Liver (tissue), 9 donors: ENCODE data around the gene TNIP1. TPM values are rescaled to one million over a fixed set of nuclear protein-coding genes. Genes with fewer than 3 reads are reported as not detected.

ENCODE experiments used
- DNase-seq: peaks from one replicate; pipeline ENCODE4 v3.0.0-alpha.2; 2017; ENCODE audit warnings: low spot score
- H3K27ac ChIP-seq, 2 donors: one replicate each; pipeline ENCODE4 v1.7.0; 2013; ENCODE audit warnings: inconsistent platforms in 2 of 2, low read length in 2 of 2, control low read depth in 1 of 2, low read depth in 1 of 2, mild to moderate bottlenecking in 1 of 2
- H3K27me3 ChIP-seq, 4 donors: one replicate each; pipeline versions ENCODE4 v1.6.1 to v1.7.0; 2013; ENCODE audit warnings: low read length in 3 of 4, inconsistent platforms in 1 of 4, mild to moderate bottlenecking in 1 of 4, moderate library complexity in 1 of 4; ENCODE audit not compliant: control insufficient read depth in 4 of 4, insufficient read depth in 4 of 4
- H3K36me3 ChIP-seq, 4 donors: one replicate each; pipeline versions ENCODE4 v1.6.1 to v1.7.0; 2013; ENCODE audit warnings: low read length in 3 of 4, mild to moderate bottlenecking in 3 of 4, low read depth in 1 of 4, moderate library complexity in 1 of 4; ENCODE audit not compliant: control insufficient read depth in 4 of 4, insufficient read depth in 3 of 4
- H3K4me1 ChIP-seq, 4 donors: one replicate each; pipeline versions ENCODE4 v1.6.1 to v1.7.0; 2013; ENCODE audit warnings: low read length in 3 of 4, mild to moderate bottlenecking in 3 of 4, moderate library complexity in 1 of 4; ENCODE audit not compliant: control insufficient read depth in 4 of 4, insufficient read depth in 4 of 4
- H3K4me3 ChIP-seq, 3 donors: one replicate each; pipeline versions ENCODE4 v1.6.1 to v1.7.0; 2013; ENCODE audit warnings: low read length in 3 of 3, control low read depth in 1 of 3, low read depth in 1 of 3, mild to moderate bottlenecking in 1 of 3
- H3K9ac ChIP-seq, 2 donors: one replicate each; pipeline ENCODE4 v1.7.0; 2013; ENCODE audit warnings: low read length in 2 of 2, mild to moderate bottlenecking in 2 of 2, moderate library complexity in 2 of 2, control low read depth in 1 of 2, low read depth in 1 of 2
- H3K9me3 ChIP-seq, 4 donors: one replicate each; pipeline versions ENCODE4 v1.6.1 to v1.7.0; 2013; ENCODE audit warnings: low read length in 3 of 4; ENCODE audit not compliant: control insufficient read depth in 4 of 4
- CTCF ChIP-seq: fragments of 150-350 bp; IDR thresholded peaks from 2 replicates; pipeline ENCODE4 v1.5.1; 2017; ENCODE audit warnings: improper control_type of control experiment, low read depth, low read length; ENCODE audit not compliant: missing input control
- EGR1 ChIP-seq, 2 donors: IDR thresholded peaks; 2 replicates each; pipeline ENCODE4 v1.6.1; 2016 to 2018; ENCODE audit warnings: antibody characterized with exemption in 2 of 2, low read depth in 2 of 2
- FOXA1 ChIP-seq: IDR thresholded peaks from 2 replicates; pipeline ENCODE4 v1.6.1; 2016; ENCODE audit warnings: antibody characterized with exemption
- FOXA2 ChIP-seq: IDR thresholded peaks from 2 replicates; pipeline ENCODE4 v1.6.1; 2016; ENCODE audit warnings: antibody characterized with exemption
- GABPA ChIP-seq, 2 donors: IDR thresholded peaks in 1 of 2; conservative IDR thresholded peaks in 1 of 2; 2 replicates each; pipeline ENCODE4 v1.6.1; 2016; ENCODE audit warnings: antibody characterized with exemption in 2 of 2, mild to moderate bottlenecking in 1 of 2, moderate library complexity in 1 of 2
- HNF4A ChIP-seq, 2 donors: conservative IDR thresholded peaks; 2 replicates each; pipeline ENCODE4 v1.6.1; 2016; ENCODE audit warnings: antibody characterized with exemption in 2 of 2, mild to moderate bottlenecking in 2 of 2
- HNF4G ChIP-seq: IDR thresholded peaks from 2 replicates; pipeline ENCODE4 v1.6.1; 2016; ENCODE audit warnings: antibody characterized with exemption
- MAX ChIP-seq: IDR thresholded peaks from 2 replicates; pipeline ENCODE4 v1.6.1; 2016; ENCODE audit warnings: antibody characterized with exemption
- NR2F2 ChIP-seq: IDR thresholded peaks from 2 replicates; pipeline ENCODE4 v1.6.1; 2016; ENCODE audit warnings: antibody characterized with exemption
- RAD21 ChIP-seq, 2 donors: IDR thresholded peaks; 2 replicates each; pipeline ENCODE4 v1.6.1; 2016; ENCODE audit warnings: antibody characterized with exemption in 2 of 2, mild to moderate bottlenecking in 2 of 2
- REST ChIP-seq: IDR thresholded peaks from 2 replicates; pipeline ENCODE4 v1.6.1; 2016; ENCODE audit warnings: antibody characterized with exemption, mild to moderate bottlenecking
- RXRA ChIP-seq, 2 donors: IDR thresholded peaks; 2 replicates each; pipeline ENCODE4 v1.6.1; 2017 to 2018; ENCODE audit warnings: antibody characterized with exemption in 2 of 2, mild to moderate bottlenecking in 1 of 2
- SP1 ChIP-seq: IDR thresholded peaks from 2 replicates; pipeline ENCODE4 v1.6.1; 2018; ENCODE audit warnings: antibody characterized with exemption, mild to moderate bottlenecking
- TAF1 ChIP-seq: conservative IDR thresholded peaks from 2 replicates; pipeline ENCODE4 v1.6.1; 2016; ENCODE audit warnings: antibody characterized with exemption, mild to moderate bottlenecking
- YY1 ChIP-seq: IDR thresholded peaks from 2 replicates; pipeline ENCODE4 v1.6.1; 2016; ENCODE audit warnings: antibody characterized with exemption, mild to moderate bottlenecking
- ZBTB33 ChIP-seq: IDR thresholded peaks from 2 replicates; pipeline ENCODE4 v1.6.1; 2016; ENCODE audit warnings: antibody characterized with exemption
- WGBS: extraction: QIAGEN DNeasy Blood & Tissue Kit; methylation state at CpG from one replicate; pipeline ENCODE4 v1.1.7; 2013; 5-methylcytosine and 5-hydroxymethylcytosine counted together
- polyA plus RNA-seq, 2 donors: library from polyadenylated mRNA; stranded (reverse) in 1 of 2; unstranded in 1 of 2; fragments of 200-250 nt in 1 of 2; fragments of >200 nt in 1 of 2; fragmentation: Nextera tagmentation in 1 of 2; extraction: Ambion mirVana in 1 of 2; gene quantifications; one replicate each; pipeline versions ENCODE4 v1.2.1 to v1.2.3, GENCODE V29; 2013 to 2015
- total RNA-seq, 2 donors: library from RNA; depleted of rRNA; stranded (reverse); fragments of >200 nt; gene quantifications; one replicate each; pipeline ENCODE4 v1.2.3, GENCODE V29; 2014
- donor health status: healthy.
- donor health status: healthy.
- donor health status: healthy.
- donor health status: healthy.
- donor health status: healthy.

TNIP1 gene
- total and polyA plus RNA-seq, 4 donors, result 33.2 to 101 (median 48.0) TPM

GRCh38 chr5:151089726-151090125 is 8.9 kb upstream of the TNIP1 start:
- Histone ChIP-seq H3K9ac (no peak overlapping the region), H3K4me3 (no peak overlapping the region), H3K36me3 (no peaks in the 10 kb centered on the region), H3K4me1 (peaks cover 17 to 36% (median 29%) of the 10 kb centered on the region in 4 donors), H3K27ac (no peak overlapping the region), H3K27me3 (no peaks in the 10 kb centered on the region), H3K9me3 (no peaks in the 10 kb centered on the region)
- no peak for DNase-seq
- TF ChIP-seq YY1, result no peak
- TF ChIP-seq RAD21 (IDR thresholded peaks at IDR 0.05), result no peak
- TF ChIP-seq CTCF, result no peak
- TF ChIP-seq FOXA1, result no peak
- no peak for TF ChIP-seq FOXA2
- no peak for TF ChIP-seq SP1
- no peak for TF ChIP-seq HNF4A (conservative IDR thresholded peaks at IDR 0.05)
- no peak for TF ChIP-seq HNF4G
- no peak for TF ChIP-seq EGR1 (IDR thresholded peaks at IDR 0.05; ENCODE audit: low read depth in 2 of 2)
- TF ChIP-seq MAX, result no peak
- no peak for TF ChIP-seq GABPA (IDR thresholded peaks at IDR 0.05 in 1 of 2, conservative IDR thresholded peaks at IDR 0.05 in 1 of 2)
- no peak for TF ChIP-seq TAF1
- WGBS, result 74% methylated on average over 2 of the region's 2 CpGs

GRCh38 chr5:151088986-151089385 is 8.2 kb upstream of the TNIP1 start:
- no peak for DNase-seq

More at GRCh38 chr5:151088986-151089385, 8.2 kb upstream of the TNIP1 start:
- Histone ChIP-seq H3K9me3 (no peaks in the 10 kb centered on the region), H3K4me1 (peaks cover 11 to 31% (median 22%) of the 10 kb centered on the region in 4 donors), H3K4me3 (no peak overlapping the region), H3K36me3 (no peaks in the 10 kb centered on the region), H3K27me3 (no peaks in the 10 kb centered on the region), H3K27ac (no peak overlapping the region), H3K9ac (no peak overlapping the region)
- 82% methylated on average over 4 of the region's 4 CpGs for WGBS
- no peak for TF ChIP-seq REST
- TF ChIP-seq HNF4G, result no peak
- TF ChIP-seq RXRA (IDR thresholded peaks at IDR 0.05), result no peak
- TF ChIP-seq ZBTB33, result no peak
- TF ChIP-seq NR2F2, result no peak
- no peak for TF ChIP-seq RAD21 (IDR thresholded peaks at IDR 0.05)
- no peak for TF ChIP-seq CTCF
- no peak for TF ChIP-seq HNF4A (conservative IDR thresholded peaks at IDR 0.05)
- no peak for TF ChIP-seq YY1
- no peak for TF ChIP-seq GABPA (IDR thresholded peaks at IDR 0.05 in 1 of 2, conservative IDR thresholded peaks at IDR 0.05 in 1 of 2)
- no peak for TF ChIP-seq TAF1
